ENCODE results near the gene CALU. TPM values are rescaled to one million over a fixed set of nuclear protein-coding genes. Genes with fewer than 3 reads are reported as not detected.

The CALU gene
- total and polyA plus RNA-seq, 2 experiments from 2014 or later, result 136 to 179 TPM

DNA sequence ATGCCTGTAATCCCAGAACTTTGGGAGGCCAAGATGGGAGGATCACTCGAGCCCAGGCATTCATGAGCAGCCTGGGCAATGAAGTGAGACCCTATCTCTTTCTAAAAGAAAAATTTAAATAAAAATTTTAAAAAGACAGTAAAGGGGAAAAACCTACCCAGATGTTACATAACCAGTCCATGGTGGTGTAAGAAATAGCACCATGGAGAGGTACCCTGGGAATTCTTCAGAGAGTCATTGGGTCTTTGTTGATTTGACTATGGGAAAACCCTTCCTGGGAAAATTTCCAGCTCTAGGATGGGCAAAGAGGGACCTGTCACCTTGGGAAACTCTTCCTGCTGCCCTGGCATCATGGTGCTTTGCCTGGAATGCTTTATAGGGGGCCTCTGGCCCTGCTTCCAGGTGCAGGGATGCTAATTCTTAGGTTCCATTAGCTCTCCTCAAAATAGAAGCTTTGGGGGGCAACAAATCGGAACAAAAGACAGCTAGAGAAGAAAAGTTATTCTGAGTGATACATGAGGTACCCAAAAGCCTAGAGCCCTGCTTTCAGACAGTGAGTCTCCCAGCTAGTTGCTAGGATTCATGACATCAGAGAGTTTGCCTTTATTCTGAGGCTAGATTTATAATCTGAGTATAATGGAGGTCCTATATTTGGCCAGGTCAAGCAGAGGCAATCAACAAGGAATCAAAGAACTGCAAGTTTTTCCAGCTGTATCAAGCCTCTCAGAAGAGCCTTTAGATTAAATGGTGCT, 62.7 kb downstream of the CALU start:
- H3K9me2 ChIP-seq (ENCODE audit: insufficient read depth), result no peaks in the 10 kb centered on the region
- DNase-seq (ENCODE audit: low spot score) (no peak), ATAC-seq (no peak)
- no peak overlapping the region for H2AFZ ChIP-seq
- H3K4me3 Mint-ChIP-seq, result no peak overlapping the region
- H3K27ac Mint-ChIP-seq, result no peak overlapping the region
- no peak overlapping the region for H3K27ac ChIP-seq (ENCODE audit: low read depth)
- peaks cover 20% of the 10 kb centered on the region for H3K4me1 Mint-ChIP-seq
- no peaks in the 10 kb centered on the region for H3K27me3 ChIP-seq (ENCODE audit: insufficient read depth)
- no peaks in the 10 kb centered on the region; the same call in 1 of the 2 replicates for H3F3A ChIP-seq (replicated peaks; ENCODE audit: low read depth)
- no peak overlapping the region for H3K4me3 ChIP-seq
- peaks cover 47% of the 10 kb centered on the region for H3K36me3 Mint-ChIP-seq (ENCODE audit: low read depth)
- H3K79me2 ChIP-seq (replicated peaks; ENCODE audit: insufficient read depth), result no peaks in the 10 kb centered on the region
- no peaks in the 10 kb centered on the region; the same call in 1 of the 2 replicates for H3K4me1 ChIP-seq (ENCODE audit: insufficient read depth)
- TF ChIP-seq CREB1 (CRISPR knock-in tag; IDR thresholded peaks at IDR 0.05; ENCODE audit: low read depth) (no peak), NANOG (IDR thresholded peaks at IDR 0.05; ENCODE audit: borderline replicate concordance) (no peak), EZH2 (IDR thresholded peaks at IDR 0.05; ENCODE audit: low read depth, unreplicated experiment) (no peak), EZH2phosphoT487 (IDR thresholded peaks at IDR 0.05; ENCODE audit: unreplicated experiment) (no peak), JUNB (IDR thresholded peaks at IDR 0.05; ENCODE audit: unreplicated experiment) (no peak), ZNF114 (CRISPR knock-in tag; IDR thresholded peaks at IDR 0.05) (no peak), POLR2AphosphoS5 (IDR thresholded peaks at IDR 0.05; ENCODE audit: low read depth) (no peak), ZNF331 (CRISPR knock-in tag; IDR thresholded peaks at IDR 0.05; ENCODE audit: low read depth) (no peak), STAT1 (IDR thresholded peaks at IDR 0.05; ENCODE audit: unreplicated experiment) (no peak)
- TF ChIP-seq, protein P1, sequence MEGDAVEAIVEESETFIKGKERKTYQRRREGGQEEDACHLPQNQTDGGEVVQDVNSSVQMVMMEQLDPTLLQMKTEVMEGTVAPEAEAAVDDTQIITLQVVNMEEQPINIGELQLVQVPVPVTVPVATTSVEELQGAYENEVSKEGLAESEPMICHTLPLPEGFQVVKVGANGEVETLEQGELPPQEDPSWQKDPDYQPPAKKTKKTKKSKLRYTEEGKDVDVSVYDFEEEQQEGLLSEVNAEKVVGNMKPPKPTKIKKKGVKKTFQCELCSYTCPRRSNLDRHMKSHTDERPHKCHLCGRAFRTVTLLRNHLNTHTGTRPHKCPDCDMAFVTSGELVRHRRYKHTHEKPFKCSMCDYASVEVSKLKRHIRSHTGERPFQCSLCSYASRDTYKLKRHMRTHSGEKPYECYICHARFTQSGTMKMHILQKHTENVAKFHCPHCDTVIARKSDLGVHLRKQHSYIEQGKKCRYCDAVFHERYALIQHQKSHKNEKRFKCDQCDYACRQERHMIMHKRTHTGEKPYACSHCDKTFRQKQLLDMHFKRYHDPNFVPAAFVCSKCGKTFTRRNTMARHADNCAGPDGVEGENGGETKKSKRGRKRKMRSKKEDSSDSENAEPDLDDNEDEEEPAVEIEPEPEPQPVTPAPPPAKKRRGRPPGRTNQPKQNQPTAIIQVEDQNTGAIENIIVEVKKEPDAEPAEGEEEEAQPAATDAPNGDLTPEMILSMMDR (conservative IDR thresholded peaks at IDR 0.05; ENCODE audit: low read depth in 2 of 2), result no peak
- TF ChIP-seq, protein P2, sequence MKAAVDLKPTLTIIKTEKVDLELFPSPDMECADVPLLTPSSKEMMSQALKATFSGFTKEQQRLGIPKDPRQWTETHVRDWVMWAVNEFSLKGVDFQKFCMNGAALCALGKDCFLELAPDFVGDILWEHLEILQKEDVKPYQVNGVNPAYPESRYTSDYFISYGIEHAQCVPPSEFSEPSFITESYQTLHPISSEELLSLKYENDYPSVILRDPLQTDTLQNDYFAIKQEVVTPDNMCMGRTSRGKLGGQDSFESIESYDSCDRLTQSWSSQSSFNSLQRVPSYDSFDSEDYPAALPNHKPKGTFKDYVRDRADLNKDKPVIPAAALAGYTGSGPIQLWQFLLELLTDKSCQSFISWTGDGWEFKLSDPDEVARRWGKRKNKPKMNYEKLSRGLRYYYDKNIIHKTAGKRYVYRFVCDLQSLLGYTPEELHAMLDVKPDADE (IDR thresholded peaks at IDR 0.05), result no peak
- TF ChIP-seq, protein P3, sequence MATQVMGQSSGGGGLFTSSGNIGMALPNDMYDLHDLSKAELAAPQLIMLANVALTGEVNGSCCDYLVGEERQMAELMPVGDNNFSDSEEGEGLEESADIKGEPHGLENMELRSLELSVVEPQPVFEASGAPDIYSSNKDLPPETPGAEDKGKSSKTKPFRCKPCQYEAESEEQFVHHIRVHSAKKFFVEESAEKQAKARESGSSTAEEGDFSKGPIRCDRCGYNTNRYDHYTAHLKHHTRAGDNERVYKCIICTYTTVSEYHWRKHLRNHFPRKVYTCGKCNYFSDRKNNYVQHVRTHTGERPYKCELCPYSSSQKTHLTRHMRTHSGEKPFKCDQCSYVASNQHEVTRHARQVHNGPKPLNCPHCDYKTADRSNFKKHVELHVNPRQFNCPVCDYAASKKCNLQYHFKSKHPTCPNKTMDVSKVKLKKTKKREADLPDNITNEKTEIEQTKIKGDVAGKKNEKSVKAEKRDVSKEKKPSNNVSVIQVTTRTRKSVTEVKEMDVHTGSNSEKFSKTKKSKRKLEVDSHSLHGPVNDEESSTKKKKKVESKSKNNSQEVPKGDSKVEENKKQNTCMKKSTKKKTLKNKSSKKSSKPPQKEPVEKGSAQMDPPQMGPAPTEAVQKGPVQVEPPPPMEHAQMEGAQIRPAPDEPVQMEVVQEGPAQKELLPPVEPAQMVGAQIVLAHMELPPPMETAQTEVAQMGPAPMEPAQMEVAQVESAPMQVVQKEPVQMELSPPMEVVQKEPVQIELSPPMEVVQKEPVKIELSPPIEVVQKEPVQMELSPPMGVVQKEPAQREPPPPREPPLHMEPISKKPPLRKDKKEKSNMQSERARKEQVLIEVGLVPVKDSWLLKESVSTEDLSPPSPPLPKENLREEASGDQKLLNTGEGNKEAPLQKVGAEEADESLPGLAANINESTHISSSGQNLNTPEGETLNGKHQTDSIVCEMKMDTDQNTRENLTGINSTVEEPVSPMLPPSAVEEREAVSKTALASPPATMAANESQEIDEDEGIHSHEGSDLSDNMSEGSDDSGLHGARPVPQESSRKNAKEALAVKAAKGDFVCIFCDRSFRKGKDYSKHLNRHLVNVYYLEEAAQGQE (IDR thresholded peaks at IDR 0.05; ENCODE audit: unreplicated experiment), result no peak
- TF ChIP-seq, protein P4, sequence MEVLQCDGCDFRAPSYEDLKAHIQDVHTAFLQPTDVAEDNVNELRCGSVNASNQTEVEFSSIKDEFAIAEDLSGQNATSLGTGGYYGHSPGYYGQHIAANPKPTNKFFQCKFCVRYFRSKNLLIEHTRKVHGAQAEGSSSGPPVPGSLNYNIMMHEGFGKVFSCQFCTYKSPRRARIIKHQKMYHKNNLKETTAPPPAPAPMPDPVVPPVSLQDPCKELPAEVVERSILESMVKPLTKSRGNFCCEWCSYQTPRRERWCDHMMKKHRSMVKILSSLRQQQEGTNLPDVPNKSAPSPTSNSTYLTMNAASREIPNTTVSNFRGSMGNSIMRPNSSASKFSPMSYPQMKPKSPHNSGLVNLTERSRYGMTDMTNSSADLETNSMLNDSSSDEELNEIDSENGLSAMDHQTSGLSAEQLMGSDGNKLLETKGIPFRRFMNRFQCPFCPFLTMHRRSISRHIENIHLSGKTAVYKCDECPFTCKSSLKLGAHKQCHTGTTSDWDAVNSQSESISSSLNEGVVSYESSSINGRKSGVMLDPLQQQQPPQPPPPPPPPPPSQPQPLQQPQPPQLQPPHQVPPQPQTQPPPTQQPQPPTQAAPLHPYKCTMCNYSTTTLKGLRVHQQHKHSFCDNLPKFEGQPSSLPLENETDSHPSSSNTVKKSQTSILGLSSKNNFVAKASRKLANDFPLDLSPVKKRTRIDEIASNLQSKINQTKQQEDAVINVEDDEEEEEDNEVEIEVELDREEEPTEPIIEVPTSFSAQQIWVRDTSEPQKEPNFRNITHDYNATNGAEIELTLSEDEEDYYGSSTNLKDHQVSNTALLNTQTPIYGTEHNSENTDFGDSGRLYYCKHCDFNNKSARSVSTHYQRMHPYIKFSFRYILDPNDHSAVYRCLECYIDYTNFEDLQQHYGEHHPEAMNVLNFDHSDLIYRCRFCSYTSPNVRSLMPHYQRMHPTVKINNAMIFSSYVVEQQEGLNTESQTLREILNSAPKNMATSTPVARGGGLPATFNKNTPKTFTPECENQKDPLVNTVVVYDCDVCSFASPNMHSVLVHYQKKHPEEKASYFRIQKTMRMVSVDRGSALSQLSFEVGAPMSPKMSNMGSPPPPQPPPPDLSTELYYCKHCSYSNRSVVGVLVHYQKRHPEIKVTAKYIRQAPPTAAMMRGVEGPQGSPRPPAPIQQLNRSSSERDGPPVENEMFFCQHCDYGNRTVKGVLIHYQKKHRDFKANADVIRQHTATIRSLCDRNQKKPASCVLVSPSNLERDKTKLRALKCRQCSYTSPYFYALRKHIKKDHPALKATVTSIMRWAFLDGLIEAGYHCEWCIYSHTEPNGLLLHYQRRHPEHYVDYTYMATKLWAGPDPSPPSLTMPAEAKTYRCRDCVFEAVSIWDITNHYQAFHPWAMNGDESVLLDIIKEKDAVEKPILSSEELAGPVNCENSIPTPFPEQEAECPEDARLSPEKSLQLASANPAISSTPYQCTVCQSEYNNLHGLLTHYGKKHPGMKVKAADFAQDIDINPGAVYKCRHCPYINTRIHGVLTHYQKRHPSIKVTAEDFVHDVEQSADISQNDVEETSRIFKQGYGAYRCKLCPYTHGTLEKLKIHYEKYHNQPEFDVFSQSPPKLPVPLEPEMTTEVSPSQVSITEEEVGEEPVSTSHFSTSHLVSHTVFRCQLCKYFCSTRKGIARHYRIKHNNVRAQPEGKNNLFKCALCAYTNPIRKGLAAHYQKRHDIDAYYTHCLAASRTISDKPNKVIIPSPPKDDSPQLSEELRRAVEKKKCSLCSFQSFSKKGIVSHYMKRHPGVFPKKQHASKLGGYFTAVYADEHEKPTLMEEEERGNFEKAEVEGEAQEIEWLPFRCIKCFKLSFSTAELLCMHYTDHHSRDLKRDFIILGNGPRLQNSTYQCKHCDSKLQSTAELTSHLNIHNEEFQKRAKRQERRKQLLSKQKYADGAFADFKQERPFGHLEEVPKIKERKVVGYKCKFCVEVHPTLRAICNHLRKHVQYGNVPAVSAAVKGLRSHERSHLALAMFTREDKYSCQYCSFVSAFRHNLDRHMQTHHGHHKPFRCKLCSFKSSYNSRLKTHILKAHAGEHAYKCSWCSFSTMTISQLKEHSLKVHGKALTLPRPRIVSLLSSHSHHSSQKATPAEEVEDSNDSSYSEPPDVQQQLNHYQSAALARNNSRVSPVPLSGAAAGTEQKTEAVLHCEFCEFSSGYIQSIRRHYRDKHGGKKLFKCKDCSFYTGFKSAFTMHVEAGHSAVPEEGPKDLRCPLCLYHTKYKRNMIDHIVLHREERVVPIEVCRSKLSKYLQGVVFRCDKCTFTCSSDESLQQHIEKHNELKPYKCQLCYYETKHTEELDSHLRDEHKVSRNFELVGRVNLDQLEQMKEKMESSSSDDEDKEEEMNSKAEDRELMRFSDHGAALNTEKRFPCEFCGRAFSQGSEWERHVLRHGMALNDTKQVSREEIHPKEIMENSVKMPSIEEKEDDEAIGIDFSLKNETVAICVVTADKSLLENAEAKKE (CRISPR knock-in tag; IDR thresholded peaks at IDR 0.05), result no peak
- H3K4me2 ChIP-seq, result no peak overlapping the region
- no peaks in the 10 kb centered on the region for H3K27me3 Mint-ChIP-seq (ENCODE audit: insufficient read depth, low read depth, poor library complexity)
- no peaks in the 10 kb centered on the region for H3K9me3 Mint-ChIP-seq
- H3K36me3 ChIP-seq (ENCODE audit: insufficient read depth), result peaks cover 32% of the 10 kb centered on the region; the same call in 1 of the 2 replicates
- 0 out of 2 replicates have a peak, but pooled peaks cover 4% of the 10 kb centered on the region for H4K20me1 ChIP-seq (replicated peaks; ENCODE audit: insufficient read depth)

Measured in GM23338 (cell line).